ENCODE measurements around the gene ZNF566.

The ZNF566 gene

DNA sequence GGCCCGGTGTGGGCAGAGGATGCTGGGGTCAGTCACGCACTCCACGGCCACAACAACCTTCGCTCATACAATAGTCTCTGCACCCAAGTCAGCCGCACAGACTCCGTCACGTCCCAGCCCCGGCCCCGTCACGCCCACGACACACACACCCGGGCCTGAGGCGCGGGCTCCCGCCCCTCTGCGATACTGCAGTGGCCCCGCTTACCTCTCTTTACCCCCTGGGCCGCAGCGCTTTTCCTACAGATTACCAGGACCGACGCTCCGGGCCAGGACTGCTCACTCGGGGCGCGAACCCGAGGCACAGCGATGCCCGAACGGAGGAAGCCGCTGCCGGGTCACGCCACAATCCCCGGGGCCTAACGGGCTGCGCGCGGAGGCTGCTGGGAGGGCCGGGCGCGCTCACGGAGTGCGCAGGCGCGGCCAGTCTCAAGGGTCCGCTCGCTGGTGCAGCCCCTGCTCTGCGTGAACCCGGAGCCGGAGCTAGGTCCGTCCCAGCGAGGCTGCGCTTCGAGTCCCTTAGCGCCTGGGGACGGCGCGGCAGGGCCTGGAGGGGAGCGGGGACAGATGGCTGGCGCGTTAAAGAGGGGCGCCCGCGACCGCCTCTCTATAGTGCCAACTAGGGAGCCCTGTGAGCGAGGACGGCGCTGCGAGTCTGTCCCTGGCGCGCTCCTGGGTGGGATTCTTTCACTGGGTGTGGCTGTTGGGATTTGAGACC, 70.9 kb downstream of the ZNF566 start, which contains the start of gene ZFP82 (continued):
- TF ChIP-seq GLI4 (tag by site-specific recombination; IDR thresholded peaks at IDR 0.05), result no peak
- peak; percentile 24; the same call in 1 of the 2 replicates for TF ChIP-seq ZNF585B (tag by site-specific recombination; IDR thresholded peaks at IDR 0.05)
- no peak for TF ChIP-seq ZNF138 (tag by site-specific recombination; IDR thresholded peaks at IDR 0.05; ENCODE audit: borderline replicate concordance)
- peak; percentile 31; the same call in 1 of the 2 replicates for TF ChIP-seq GLIS2 (tag by site-specific recombination; IDR thresholded peaks at IDR 0.05)
- TF ChIP-seq ZNF341 (tag by site-specific recombination; IDR thresholded peaks at IDR 0.05; ENCODE audit: low read depth), result peak; percentile 8
- TF ChIP-seq ZNF16 (tag by site-specific recombination; IDR thresholded peaks at IDR 0.05; ENCODE audit: low read depth), result 0 out of 2 replicates have a peak, but pooled peaks have one; percentile 29

DNA sequence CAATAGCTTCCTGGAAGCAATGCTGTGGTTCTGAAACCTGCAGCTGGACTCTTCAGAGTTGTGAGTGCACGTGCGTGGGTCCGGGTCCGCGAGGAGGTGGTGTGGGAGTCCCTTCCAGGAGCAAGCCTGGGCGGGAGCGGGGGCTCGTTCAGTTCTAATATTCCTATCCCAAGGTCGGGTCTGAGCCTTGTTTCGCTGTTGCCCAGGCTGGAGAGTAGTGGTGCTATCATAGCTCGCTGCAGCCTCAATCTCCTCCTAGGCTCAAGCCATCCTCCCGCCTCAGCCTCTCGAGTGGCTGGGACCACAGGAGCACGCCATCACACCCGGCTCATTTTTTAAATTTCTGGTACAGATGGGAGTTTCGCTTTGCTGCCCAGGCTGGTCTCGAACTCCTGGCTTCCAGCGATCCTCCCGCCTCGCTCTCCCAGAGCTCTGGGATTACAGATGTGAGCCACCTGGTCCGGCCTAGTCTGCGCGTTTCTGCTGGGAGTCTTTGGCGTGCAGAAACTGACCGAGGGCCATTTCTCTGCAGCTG, 71.5 kb downstream of the ZNF566 start:
- TF ChIP-seq ZNF558 (tag by site-specific recombination; IDR thresholded peaks at IDR 0.05) (peak; percentile 53; the same call in 1 of the 2 replicates), ZNF510 (tag by site-specific recombination; IDR thresholded peaks at IDR 0.05; ENCODE audit: insufficient replicate concordance) (no peak), EGR2 (tag by site-specific recombination; IDR thresholded peaks at IDR 0.05; ENCODE audit: low read depth) (0 out of 2 replicates have a peak, but pooled peaks have one; percentile 20), YY1 (tag by site-specific recombination; IDR thresholded peaks at IDR 0.05) (0 out of 2 replicates have a peak, but pooled peaks have one; percentile 20), ZNF530 (tag by site-specific recombination; IDR thresholded peaks at IDR 0.05; ENCODE audit: low read depth) (peak; percentile 75), ZNF768 (tag by site-specific recombination; IDR thresholded peaks at IDR 0.05) (0 out of 2 replicates have a peak, but pooled peaks have one; percentile 27)
- TF ChIP-seq, protein P1, sequence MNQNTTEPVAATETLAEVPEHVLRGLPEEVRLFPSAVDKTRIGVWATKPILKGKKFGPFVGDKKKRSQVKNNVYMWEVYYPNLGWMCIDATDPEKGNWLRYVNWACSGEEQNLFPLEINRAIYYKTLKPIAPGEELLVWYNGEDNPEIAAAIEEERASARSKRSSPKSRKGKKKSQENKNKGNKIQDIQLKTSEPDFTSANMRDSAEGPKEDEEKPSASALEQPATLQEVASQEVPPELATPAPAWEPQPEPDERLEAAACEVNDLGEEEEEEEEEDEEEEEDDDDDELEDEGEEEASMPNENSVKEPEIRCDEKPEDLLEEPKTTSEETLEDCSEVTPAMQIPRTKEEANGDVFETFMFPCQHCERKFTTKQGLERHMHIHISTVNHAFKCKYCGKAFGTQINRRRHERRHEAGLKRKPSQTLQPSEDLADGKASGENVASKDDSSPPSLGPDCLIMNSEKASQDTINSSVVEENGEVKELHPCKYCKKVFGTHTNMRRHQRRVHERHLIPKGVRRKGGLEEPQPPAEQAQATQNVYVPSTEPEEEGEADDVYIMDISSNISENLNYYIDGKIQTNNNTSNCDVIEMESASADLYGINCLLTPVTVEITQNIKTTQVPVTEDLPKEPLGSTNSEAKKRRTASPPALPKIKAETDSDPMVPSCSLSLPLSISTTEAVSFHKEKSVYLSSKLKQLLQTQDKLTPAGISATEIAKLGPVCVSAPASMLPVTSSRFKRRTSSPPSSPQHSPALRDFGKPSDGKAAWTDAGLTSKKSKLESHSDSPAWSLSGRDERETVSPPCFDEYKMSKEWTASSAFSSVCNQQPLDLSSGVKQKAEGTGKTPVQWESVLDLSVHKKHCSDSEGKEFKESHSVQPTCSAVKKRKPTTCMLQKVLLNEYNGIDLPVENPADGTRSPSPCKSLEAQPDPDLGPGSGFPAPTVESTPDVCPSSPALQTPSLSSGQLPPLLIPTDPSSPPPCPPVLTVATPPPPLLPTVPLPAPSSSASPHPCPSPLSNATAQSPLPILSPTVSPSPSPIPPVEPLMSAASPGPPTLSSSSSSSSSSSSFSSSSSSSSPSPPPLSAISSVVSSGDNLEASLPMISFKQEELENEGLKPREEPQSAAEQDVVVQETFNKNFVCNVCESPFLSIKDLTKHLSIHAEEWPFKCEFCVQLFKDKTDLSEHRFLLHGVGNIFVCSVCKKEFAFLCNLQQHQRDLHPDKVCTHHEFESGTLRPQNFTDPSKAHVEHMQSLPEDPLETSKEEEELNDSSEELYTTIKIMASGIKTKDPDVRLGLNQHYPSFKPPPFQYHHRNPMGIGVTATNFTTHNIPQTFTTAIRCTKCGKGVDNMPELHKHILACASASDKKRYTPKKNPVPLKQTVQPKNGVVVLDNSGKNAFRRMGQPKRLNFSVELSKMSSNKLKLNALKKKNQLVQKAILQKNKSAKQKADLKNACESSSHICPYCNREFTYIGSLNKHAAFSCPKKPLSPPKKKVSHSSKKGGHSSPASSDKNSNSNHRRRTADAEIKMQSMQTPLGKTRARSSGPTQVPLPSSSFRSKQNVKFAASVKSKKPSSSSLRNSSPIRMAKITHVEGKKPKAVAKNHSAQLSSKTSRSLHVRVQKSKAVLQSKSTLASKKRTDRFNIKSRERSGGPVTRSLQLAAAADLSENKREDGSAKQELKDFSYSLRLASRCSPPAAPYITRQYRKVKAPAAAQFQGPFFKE (tag by site-specific recombination; IDR thresholded peaks at IDR 0.05; ENCODE audit: borderline replicate concordance), result no peak
- TF ChIP-seq, protein P2, sequence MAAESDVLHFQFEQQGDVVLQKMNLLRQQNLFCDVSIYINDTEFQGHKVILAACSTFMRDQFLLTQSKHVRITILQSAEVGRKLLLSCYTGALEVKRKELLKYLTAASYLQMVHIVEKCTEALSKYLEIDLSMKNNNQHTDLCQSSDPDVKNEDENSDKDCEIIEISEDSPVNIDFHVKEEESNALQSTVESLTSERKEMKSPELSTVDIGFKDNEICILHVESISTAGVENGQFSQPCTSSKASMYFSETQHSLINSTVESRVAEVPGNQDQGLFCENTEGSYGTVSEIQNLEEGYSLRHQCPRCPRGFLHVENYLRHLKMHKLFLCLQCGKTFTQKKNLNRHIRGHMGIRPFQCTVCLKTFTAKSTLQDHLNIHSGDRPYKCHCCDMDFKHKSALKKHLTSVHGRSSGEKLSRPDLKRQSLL (tag by site-specific recombination; IDR thresholded peaks at IDR 0.05), result peak; percentile 68
- TF ChIP-seq, protein P3, sequence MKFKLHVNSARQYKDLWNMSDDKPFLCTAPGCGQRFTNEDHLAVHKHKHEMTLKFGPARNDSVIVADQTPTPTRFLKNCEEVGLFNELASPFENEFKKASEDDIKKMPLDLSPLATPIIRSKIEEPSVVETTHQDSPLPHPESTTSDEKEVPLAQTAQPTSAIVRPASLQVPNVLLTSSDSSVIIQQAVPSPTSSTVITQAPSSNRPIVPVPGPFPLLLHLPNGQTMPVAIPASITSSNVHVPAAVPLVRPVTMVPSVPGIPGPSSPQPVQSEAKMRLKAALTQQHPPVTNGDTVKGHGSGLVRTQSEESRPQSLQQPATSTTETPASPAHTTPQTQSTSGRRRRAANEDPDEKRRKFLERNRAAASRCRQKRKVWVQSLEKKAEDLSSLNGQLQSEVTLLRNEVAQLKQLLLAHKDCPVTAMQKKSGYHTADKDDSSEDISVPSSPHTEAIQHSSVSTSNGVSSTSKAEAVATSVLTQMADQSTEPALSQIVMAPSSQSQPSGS (tag by site-specific recombination; IDR thresholded peaks at IDR 0.05; ENCODE audit: low read depth), result 0 out of 2 replicates have a peak, but pooled peaks have one; percentile 18
- TF ChIP-seq, protein P4, sequence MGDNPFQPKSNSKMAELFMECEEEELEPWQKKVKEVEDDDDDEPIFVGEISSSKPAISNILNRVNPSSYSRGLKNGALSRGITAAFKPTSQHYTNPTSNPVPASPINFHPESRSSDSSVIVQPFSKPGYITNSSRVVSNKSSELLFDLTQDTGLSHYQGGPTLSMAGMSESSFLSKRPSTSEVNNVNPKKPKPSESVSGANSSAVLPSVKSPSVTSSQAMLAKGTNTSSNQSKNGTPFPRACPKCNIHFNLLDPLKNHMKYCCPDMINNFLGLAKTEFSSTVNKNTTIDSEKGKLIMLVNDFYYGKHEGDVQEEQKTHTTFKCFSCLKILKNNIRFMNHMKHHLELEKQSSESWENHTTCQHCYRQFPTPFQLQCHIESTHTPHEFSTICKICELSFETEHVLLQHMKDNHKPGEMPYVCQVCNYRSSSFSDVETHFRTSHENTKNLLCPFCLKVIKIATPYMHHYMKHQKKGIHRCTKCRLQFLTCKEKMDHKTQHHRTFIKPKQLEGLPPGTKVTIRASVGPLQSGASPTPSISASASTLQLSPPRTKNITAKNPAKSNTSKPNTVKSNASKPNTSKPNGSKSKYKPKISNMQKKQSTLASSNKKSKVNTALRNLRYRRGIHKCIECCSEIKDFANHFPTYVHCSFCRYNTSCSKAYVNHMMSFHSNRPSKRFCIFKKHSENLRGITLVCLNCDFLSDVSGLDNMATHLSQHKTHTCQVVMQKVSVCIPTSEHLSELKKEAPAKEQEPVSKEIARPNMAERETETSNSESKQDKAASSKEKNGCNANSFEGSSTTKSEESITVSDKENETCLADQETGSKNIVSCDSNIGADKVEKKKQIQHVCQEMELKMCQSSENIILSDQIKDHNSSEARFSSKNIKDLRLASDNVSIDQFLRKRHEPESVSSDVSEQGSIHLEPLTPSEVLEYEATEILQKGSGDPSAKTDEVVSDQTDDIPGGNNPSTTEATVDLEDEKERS (tag by site-specific recombination; IDR thresholded peaks at IDR 0.05), result peak; percentile 44; the same call in 1 of the 2 replicates
- peak overlapping the region; percentile 46 for H3K4me3 ChIP-seq (ENCODE audit: low read depth, low read length)
- ChIA-PET POLR2A (interaction anchor here (1.0 to 2.0 kb wide), 6 partner anchors 12 to 155 kb away, joined by 3 to 13 read pairs (median 4); partner anchors contain the start of genes ZNF529 and ZNF566), CTCF (no interaction called here)
- peak overlapping the region; percentile 87 for H3K27ac ChIP-seq (ENCODE audit: extremely low read depth, low read depth, low read length)
- H3K4me1 ChIP-seq (ENCODE audit: control insufficient read depth, insufficient read depth, low read length), result peaks cover 9% of the 10 kb centered on the region
- peaks cover 42% of the 10 kb centered on the region for H3K9me3 ChIP-seq (ENCODE audit: control insufficient read depth, insufficient read depth, low read depth, low read length)
- peaks cover under 1 to 50% of the 10 kb centered on the region in 2 experiments for H3K36me3 ChIP-seq (ENCODE audit: control insufficient read depth in 2 of 2, insufficient read depth in 1 of 2, low read length in 2 of 2)
